Measurements from ENCODE around the gene OR6K3. TPM values are rescaled to one million over a fixed set of nuclear protein-coding genes. Genes with fewer than 3 reads are reported as not detected.
"Not testable (repeated sequence)": the region's sequence is repeated elsewhere in the genome, so short reads cannot be mapped to it uniquely, and the experiment has no call there.

Gene OR6K3
- total and polyA plus RNA-seq, 2 of the 13 experiments (the other 11 are each of a cell fraction or from before 2014, with no cell fraction given), result not detected

DNA sequence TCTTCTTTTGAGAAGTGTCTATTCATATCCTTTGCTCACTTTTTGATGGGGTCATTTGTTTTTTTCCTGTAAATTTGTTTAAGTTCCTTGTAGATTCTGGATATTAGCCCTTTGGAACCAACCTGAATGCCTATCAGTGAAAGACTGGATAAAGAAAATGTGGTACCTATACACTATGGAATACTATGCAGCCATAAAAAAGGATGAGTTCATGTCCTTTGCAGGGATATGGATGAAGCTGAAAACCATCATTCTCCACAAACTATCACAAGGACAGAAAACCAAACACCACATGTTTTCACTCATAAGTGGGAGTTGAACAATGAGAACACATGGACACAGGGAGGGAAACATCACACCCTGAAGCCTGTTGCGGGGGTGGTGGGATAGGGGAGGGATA lies 32.2 kb downstream of the OR6K3 start:
- H3K4me3 ChIP-seq (replicated peaks in 1 of 3; ENCODE audit: insufficient read depth in 1 of 3, low read depth in 2 of 3, low read length in 3 of 3); H3K36me3 ChIP-seq (replicated peaks in 1 of 2; ENCODE audit: control insufficient read depth in 1 of 2, insufficient read depth in 2 of 2, low read length in 2 of 2); H3K9me3 ChIP-seq (ENCODE audit: low read length); BruUV-seq (replicated peaks); POLR2A ChIA-PET; ATAC-seq; H3K4me2 ChIP-seq (ENCODE audit: low read depth, low read length); H4K20me1 ChIP-seq (ENCODE audit: insufficient read depth, low read length); H3K79me2 ChIP-seq (ENCODE audit: insufficient read depth, low read length); intact Hi-C loops (cut with micrococcal nuclease; ENCODE audit: unreplicated experiment); H2AFZ ChIP-seq (ENCODE audit: low read length); CTCF ChIA-PET (ENCODE audit: low intra/inter-chr PET ratio, low total read pairs); in situ Hi-C loops (cut with HindIII; ENCODE audit: extremely low pct_ligation_motif_present, low pct_unique_long_range_greater_than_20kb); DNase-seq (ENCODE audit: low spot score); H3K4me1 ChIP-seq (ENCODE audit: insufficient read depth, low read length); H3K27ac ChIP-seq (ENCODE audit: extremely low read length, insufficient read depth, low read length); FAIRE-seq; H3K9ac ChIP-seq (ENCODE audit: insufficient read depth, low read depth, low read length); H3K27me3 ChIP-seq (ENCODE audit: control insufficient read depth in 1 of 2, insufficient read depth in 2 of 2, low read length in 2 of 2): not testable (repeated sequence)
- WGBS (ENCODE audit: low lambda C conversion rate), result 4% methylated on average over 1 of the region's 1 CpG

- ChIA-PET POLR2A (no interaction called here), CTCF (ENCODE audit: low intra/inter-chr PET ratio, low total read pairs) (no interaction called here)
- Histone ChIP-seq H3K4me2 (ENCODE audit: low read depth, low read length) (no peak overlapping the region), H3K27ac (ENCODE audit: extremely low read length, insufficient read depth, low read length) (no peak overlapping the region), H3K36me3 (replicated peaks in 1 of 2; ENCODE audit: control insufficient read depth in 1 of 2, insufficient read depth in 2 of 2, low read length in 2 of 2) (no peaks in the 10 kb centered on the region), H4K20me1 (ENCODE audit: insufficient read depth, low read length) (no peaks in the 10 kb centered on the region), H3K79me2 (ENCODE audit: insufficient read depth, low read length) (no peaks in the 10 kb centered on the region), H2AFZ (ENCODE audit: low read length) (no peak overlapping the region), H3K27me3 (ENCODE audit: control insufficient read depth in 1 of 2, insufficient read depth in 2 of 2, low read length in 2 of 2) (no peaks in the 10 kb centered on the region), H3K9ac (ENCODE audit: insufficient read depth, low read depth, low read length) (no peak overlapping the region), H3K4me3 (replicated peaks in 1 of 3; ENCODE audit: insufficient read depth in 1 of 3, low read depth in 2 of 3, low read length in 3 of 3) (no peak overlapping the region), H3K9me3 (ENCODE audit: low read length) (0 out of 2 replicates have a peak, but pooled peaks cover 4% of the 10 kb centered on the region), H3K4me1 (ENCODE audit: insufficient read depth, low read length) (no peaks in the 10 kb centered on the region)
- no peak for ATAC-seq
- no peak for TF ChIP-seq RERE (CRISPR knock-in tag; IDR thresholded peaks at IDR 0.05; ENCODE audit: low read depth)
- no peak for TF ChIP-seq ZNF703 (CRISPR knock-in tag; IDR thresholded peaks at IDR 0.05; ENCODE audit: borderline replicate concordance)
- TF ChIP-seq ZNF253 (CRISPR knock-in tag; IDR thresholded peaks at IDR 0.05; ENCODE audit: borderline replicate concordance), result no peak
- no peak for TF ChIP-seq ZNF558 (CRISPR knock-in tag; IDR thresholded peaks at IDR 0.05; ENCODE audit: borderline replicate concordance)
- no peak for TF ChIP-seq NR2F1 (CRISPR knock-in tag; IDR thresholded peaks at IDR 0.05)
- TF ChIP-seq FOXA1 (IDR thresholded peaks at IDR 0.05), result no peak
- TF ChIP-seq FOXA1 (CRISPR knock-in tag; IDR thresholded peaks at IDR 0.05), result no peak
- no peak for TF ChIP-seq IKZF4 (CRISPR knock-in tag; IDR thresholded peaks at IDR 0.05; ENCODE audit: borderline replicate concordance, low read depth, not compliant biosample characterization)
- TF ChIP-seq GPBP1L1 (CRISPR knock-in tag; IDR thresholded peaks at IDR 0.05), result no peak
- TF ChIP-seq YEATS2 (CRISPR knock-in tag; IDR thresholded peaks at IDR 0.05; ENCODE audit: borderline replicate concordance), result no peak
- DNase-seq (ENCODE audit: low spot score), result no peak
- in situ Hi-C loops (cut with HindIII; ENCODE audit: extremely low pct_ligation_motif_present, low pct_unique_long_range_greater_than_20kb), result no loop called here
- intact Hi-C loops (cut with micrococcal nuclease; ENCODE audit: unreplicated experiment), result no loop called here
- no peak for FAIRE-seq
- no TSS peak for BruUV-seq (replicated peaks)
Observed at GRCh38 chr1:158687037-158687436, 33.5 kb downstream of the OR6K3 start.
